PC-3 (cell line): Measurements from ENCODE around the gene C11orf24. TPM values are rescaled to one million over a fixed set of nuclear protein-coding genes. Genes with fewer than 3 reads are reported as not detected.

ENCODE experiments used
- ATAC-seq: fragments of 200-7000 bp; cut with Tn5 transposase; 2 replicates; pipeline ENCODE4 v1.9.1; 2020; ENCODE audit warnings: mild to moderate bottlenecking, moderate library complexity
- BruUV-seq: library from RNA; stranded (reverse); fragments of 400-500 nt; replicated peaks from 2 replicates; lab custom pipeline; 2021; lab: Mats Ljungman, UMichigan
- CTCF ChIA-PET: fragments of 300-600 bp; sonication (Branson Sonifier 250); formaldehyde crosslinking; loops from one replicate; lab custom pipeline; 2022; ENCODE audit warnings: antibody characterized with exemption; lab: Charles Lee
- POLR2A ChIA-PET: fragments of 300-600 bp; sonication (Branson Sonifier 250); formaldehyde crosslinking; loops from one replicate; lab custom pipeline; 2022; ENCODE audit warnings: antibody characterized with exemption; ENCODE audit not compliant: unreplicated experiment; lab: Charles Lee
- DNase-seq: peaks from one replicate; pipeline ENCODE4 v3.0.0-alpha.2; 2015
- H2AFZ ChIP-seq: fragments of 300-600 bp; sonication (generic); 2 replicates; pipeline ENCODE4 v1.6.0; 2016; ENCODE audit warnings: antibody characterized with exemption, low read length
- H3F3A ChIP-seq: fragments of 300-600 bp; sonication (generic); one replicate; pipeline ENCODE4 v1.6.0; 2017; ENCODE audit warnings: antibody characterized with exemption, low read length, control low read depth, mild to moderate bottlenecking; ENCODE audit not compliant: unreplicated experiment
- H3K27ac ChIP-seq: fragments of 300-600 bp; sonication (generic); 2 replicates; pipeline ENCODE4 v1.5.1; 2016; ENCODE audit warnings: mild to moderate bottlenecking, low read length
- H3K27me3 ChIP-seq: fragments of 300-600 bp; sonication (generic); 2 replicates; pipeline ENCODE4 v1.6.1; 2016; ENCODE audit warnings: low read length, mixed read lengths
- H3K36me3 ChIP-seq: fragments of 300-600 bp; sonication (generic); 2 replicates; pipeline ENCODE4 v1.6.1; 2016; ENCODE audit warnings: low read depth, mixed run types, low read length, mixed read lengths
- H3K4me1 ChIP-seq: fragments of 300-600 bp; sonication (generic); 2 replicates; pipeline ENCODE4 v1.5.1; 2016; ENCODE audit warnings: low read length; ENCODE audit not compliant: insufficient read depth
- H3K4me2 ChIP-seq: fragments of 300-600 bp; sonication (generic); 2 replicates; pipeline ENCODE4 v1.6.0; 2016; ENCODE audit warnings: low read length
- H3K4me3 ChIP-seq: fragments of 300-600 bp; sonication (generic); 2 replicates; pipeline ENCODE4 v1.5.1; 2016; ENCODE audit warnings: mild to moderate bottlenecking, low read length, mixed read lengths
- H3K79me2 ChIP-seq: fragments of 300-600 bp; sonication (generic); 2 replicates; pipeline ENCODE4 v1.6.1; 2017; ENCODE audit warnings: low read length, mixed read lengths
- H3K9ac ChIP-seq: fragments of 300-600 bp; sonication (generic); 2 replicates; pipeline ENCODE4 v1.6.0; 2016; ENCODE audit warnings: mild to moderate bottlenecking, low read length
- H3K9me2 ChIP-seq: fragments of 300-600 bp; sonication (generic); replicated peaks from 2 replicates; pipeline ENCODE4 v1.6.1; 2016; ENCODE audit warnings: mixed run types, low read length, mixed read lengths
- H3K9me3 ChIP-seq: fragments of 300-600 bp; sonication (generic); 2 replicates; pipeline ENCODE4 v1.6.1; 2016; ENCODE audit warnings: low read length, mixed read lengths
- H4K20me1 ChIP-seq: fragments of 300-600 bp; sonication (generic); 2 replicates; pipeline ENCODE4 v1.6.1; 2016; ENCODE audit warnings: low read length, mixed read lengths
- CTCF ChIP-seq: fragments of 300-600 bp; sonication (generic); conservative IDR thresholded peaks from 2 replicates; pipeline ENCODE4 v1.5.1; 2017; ENCODE audit warnings: antibody characterized with exemption, low read depth, mild to moderate bottlenecking, low read length
- EZH2 ChIP-seq: fragments of 300-600 bp; sonication (generic); IDR thresholded peaks from one replicate; pipeline ENCODE4 v1.6.1; 2017; ENCODE audit warnings: antibody characterized with exemption, mild to moderate bottlenecking, low read length; ENCODE audit not compliant: unreplicated experiment
- EZH2phosphoT487 ChIP-seq: fragments of 300-600 bp; sonication (generic); IDR thresholded peaks from 2 replicates; pipeline ENCODE4 v1.6.1; 2018; ENCODE audit warnings: mild to moderate bottlenecking, antibody characterized with exemption, low read length, borderline replicate concordance
- intact Hi-C: fragments of 100-400 bp; cut with micrococcal nuclease; formaldehyde crosslinking; loops from 2 replicates; pipeline ENCODE4 v1.9.0; 2023
- total RNA-seq: library from RNA; depleted of rRNA; stranded (reverse); fragments of >200 nt; gene quantifications from 2 replicates; pipeline ENCODE4 v1.2.3, GENCODE V29; 2014

The C11orf24 gene
- total RNA-seq, 1 experiment from 2014 or later: 75.9 TPM

- intact Hi-C loops: no loop called here
- H4K20me1 ChIP-seq: no peaks in the 10 kb centered on the region
- no peaks in the 10 kb centered on the region for H3K9me2 ChIP-seq
- TF ChIP-seq EZH2phosphoT487: no peak
- TF ChIP-seq EZH2: no peak
- no peak for TF ChIP-seq CTCF
- DNase-seq (no peak), ATAC-seq (no peak)
- no peak overlapping the region for H2AFZ ChIP-seq
- no peaks in the 10 kb centered on the region for H3K36me3 ChIP-seq
- H3K79me2 ChIP-seq: peaks cover 17% of the 10 kb centered on the region
- BruUV-seq: no TSS peak
- POLR2A ChIA-PET: interaction anchor here (0.7 kb wide), 1 partner anchor 72 kb away, joined by 5 read pairs; no protein-coding TSS in a partner anchor
- peaks cover 8% of the 10 kb centered on the region; the same call in 1 of the 2 replicates for H3K4me1 ChIP-seq
- H3K4me2 ChIP-seq: no peak overlapping the region
- CTCF ChIA-PET: interaction anchor here (0.6 kb wide), 1 partner anchor 56 kb away, joined by 3 read pairs; no protein-coding TSS in a partner anchor
- no peaks in the 10 kb centered on the region for H3K9me3 ChIP-seq
- H3K9ac ChIP-seq: no peak overlapping the region
- H3K27me3 ChIP-seq: no peaks in the 10 kb centered on the region
- no peak overlapping the region for H3K27ac ChIP-seq
- H3F3A ChIP-seq: peaks cover 9% of the 10 kb centered on the region
- no peak overlapping the region for H3K4me3 ChIP-seq
Observed at GRCh38 chr11:68309621-68310185, 37.9 kb upstream of the C11orf24 start.

- DNase-seq (no peak), ATAC-seq (no peak)
- H3F3A ChIP-seq: peaks cover 9% of the 10 kb centered on the region
- no peaks in the 10 kb centered on the region for H4K20me1 ChIP-seq
- H2AFZ ChIP-seq: no peak overlapping the region
- H3K4me3 ChIP-seq: no peak overlapping the region
- intact Hi-C loops: no loop called here
- H3K9me3 ChIP-seq: peaks cover 7% of the 10 kb centered on the region
- POLR2A ChIA-PET: interaction anchor here (0.6 kb wide), 1 partner anchor 298 kb away, joined by 3 read pairs; the partner anchor contains the start of gene ALDH3B1
- H3K4me2 ChIP-seq: no peak overlapping the region
- no peaks in the 10 kb centered on the region for H3K4me1 ChIP-seq
- no TSS peak for BruUV-seq
- peaks cover 3% of the 10 kb centered on the region; the same call in 1 of the 2 replicates for H3K36me3 ChIP-seq
- H3K9me2 ChIP-seq: no peaks in the 10 kb centered on the region
- CTCF ChIA-PET: no interaction called here
- H3K27ac ChIP-seq: no peak overlapping the region
- H3K27me3 ChIP-seq: no peaks in the 10 kb centered on the region
- TF ChIP-seq EZH2phosphoT487 (no peak), EZH2 (no peak), CTCF (no peak)
- peaks cover under 1% of the 10 kb centered on the region for H3K79me2 ChIP-seq
- no peak overlapping the region for H3K9ac ChIP-seq
Observed at GRCh38 chr11:68308068-68308467, 36.3 kb upstream of the C11orf24 start.

- no peaks in the 10 kb centered on the region for H3K9me2 ChIP-seq
- peaks cover 5% of the 10 kb centered on the region for H3F3A ChIP-seq
- peaks cover 6% of the 10 kb centered on the region for H3K4me1 ChIP-seq
- no peak overlapping the region for H2AFZ ChIP-seq
- intact Hi-C loops: no loop called here
- H3K79me2 ChIP-seq: no peaks in the 10 kb centered on the region
- H3K36me3 ChIP-seq: peaks cover 3% of the 10 kb centered on the region; the same call in 1 of the 2 replicates
- CTCF ChIA-PET: no interaction called here
- POLR2A ChIA-PET: no interaction called here
- no peak overlapping the region for H3K9ac ChIP-seq
- no peak overlapping the region for H3K27ac ChIP-seq
- H3K4me2 ChIP-seq: no peak overlapping the region
- no peaks in the 10 kb centered on the region for H4K20me1 ChIP-seq
- TF ChIP-seq EZH2phosphoT487: no peak
- TF ChIP-seq CTCF: no peak
- no peak for TF ChIP-seq EZH2
- H3K9me3 ChIP-seq: peaks cover 7% of the 10 kb centered on the region
- no peaks in the 10 kb centered on the region for H3K27me3 ChIP-seq
- no peak overlapping the region for H3K4me3 ChIP-seq
- no peak for ATAC-seq
- no peak for DNase-seq
- BruUV-seq: no TSS peak
Observed at GRCh38 chr11:68306636-68307035, 34.9 kb upstream of the C11orf24 start.
